Endometrial microvascular endothelial cells (primary cell): ENCODE data around the gene SAFB. TPM values are rescaled to one million over a fixed set of nuclear protein-coding genes. Genes with fewer than 3 reads are reported as not detected.

Source experiments
- in situ Hi-C: cut with HindIII; loops from 2 replicates; pipeline ENCODE4 v1.10.0; 2017; ENCODE audit warnings: low sequenced_read_pairs, low pct_unique_long_range_greater_than_20kb; ENCODE audit errors: inconsistent ontology term
- total RNA-seq: library from RNA; depleted of rRNA; stranded (reverse); fragments of >200 nt; gene quantifications from one replicate; pipeline ENCODE4 v1.2.3, GENCODE V29; 2015; ENCODE audit errors: inconsistent ontology term

SAFB gene
- 27.9 TPM for total RNA-seq

GRCh38 chr19:5622465-5623396 is at the start of gene SAFB, which contains the start of gene SAFB2:
Gene SAFB, plus strand, starts transcription at chr19:5623083. Its CDS starts 123 bp downstream, at chr19:5623206.
Gene SAFB2, minus strand, starts transcription at chr19:5622776. Its CDS starts 61 bp downstream, at chr19:5622715.
- in situ Hi-C loops, result no loop called here

GRCh38 chr19:5575590-5575989 is 47.3 kb upstream of the SAFB start:
- in situ Hi-C loops, result no loop called here

- in situ Hi-C loops, result no loop called here
These were observed 44.6 kb upstream of the SAFB start for GRCh38 chr19:5578097-5578846.

- in situ Hi-C loops, result no loop called here
These were observed 43.6 kb upstream of the SAFB start for GRCh38 chr19:5579286-5579685.

GRCh38 chr19:5579697-5580096 is 43.2 kb upstream of the SAFB start:
- in situ Hi-C loops, result no loop called here

- in situ Hi-C loops, result no loop called here
These were observed 42.7 kb upstream of the SAFB start for GRCh38 chr19:5580161-5580571.

GRCh38 chr19:5585461-5586299 is 37.2 kb upstream of the SAFB start:
- in situ Hi-C loops, result no loop called here

- in situ Hi-C loops, result no loop called here
These were observed 36.4 kb upstream of the SAFB start for GRCh38 chr19:5586300-5587070.

GRCh38 chr19:5587071-5587455 is 35.8 kb upstream of the SAFB start:
- in situ Hi-C loops, result no loop called here

- in situ Hi-C loops, result no loop called here
These were observed 35.2 kb upstream of the SAFB start for GRCh38 chr19:5587661-5588060.

GRCh38 chr19:5588441-5588840 is 34.4 kb upstream of the SAFB start:
- in situ Hi-C loops, result no loop called here

GRCh38 chr19:5588906-5589676 is 33.8 kb upstream of the SAFB start:
- in situ Hi-C loops, result no loop called here

GRCh38 chr19:5590151-5590864 is 32.6 kb upstream of the SAFB start:
- in situ Hi-C loops, result no loop called here

- in situ Hi-C loops, result no loop called here
These were observed 32.1 kb upstream of the SAFB start for GRCh38 chr19:5590865-5591154.

GRCh38 chr19:5591476-5591875 is 31.4 kb upstream of the SAFB start:
- in situ Hi-C loops, result no loop called here

- in situ Hi-C loops, result no loop called here
These were observed 30.1 kb upstream of the SAFB start for GRCh38 chr19:5592531-5593342.
